SU-DHL-6 (cell line): ENCODE results near the gene AP5S1.

Experiments used
- CTCF ChIP-seq: fragments of 200-600 bp; sonication (generic); IDR thresholded peaks from one replicate; pipeline ENCODE4 v1.5.1; 2017; ENCODE audit warnings: antibody characterized with exemption, mild to moderate bottlenecking, low read length, moderate library complexity; ENCODE audit not compliant: insufficient read depth, poor library complexity, severe bottlenecking
- EZH2phosphoT487 ChIP-seq: fragments of 200-600 bp; sonication (generic), shearing (Covaris generic); conservative IDR thresholded peaks from 2 replicates; pipeline ENCODE4 v1.6.1; 2018; ENCODE audit warnings: mild to moderate bottlenecking, antibody characterized with exemption, low read length, moderate library complexity, mixed read lengths

- TF ChIP-seq CTCF (no peak), EZH2phosphoT487 (no peak)
Observed at GRCh38 chr20:3857405-3857804, 37.1 kb downstream of the AP5S1 start.
